ENCODE data around the gene OOSP3.

The OOSP3 gene

GRCh38 chr11:59859673-59860072, 18.9 kb upstream of the OOSP3 start:
- TF ChIP-seq ZBTB7A (IDR thresholded peaks at IDR 0.05; ENCODE audit: low read depth), result no peak
- TF ChIP-seq USF1 (IDR thresholded peaks at IDR 0.05), result no peak
- no peak for TF ChIP-seq TEAD4 (IDR thresholded peaks at IDR 0.05)
- TF ChIP-seq CEBPB (IDR thresholded peaks at IDR 0.05), result no peak
- no peak for TF ChIP-seq EP300 (IDR thresholded peaks at IDR 0.05; ENCODE audit: borderline replicate concordance)
- no peak for TF ChIP-seq REST (IDR thresholded peaks at IDR 0.05; ENCODE audit: low read depth)
- TF ChIP-seq RAD21 (IDR thresholded peaks at IDR 0.05; ENCODE audit: low read depth), result no peak
- TF ChIP-seq TAF1 (IDR thresholded peaks at IDR 0.05; ENCODE audit: low read depth), result no peak
- TF ChIP-seq CREB1 (IDR thresholded peaks at IDR 0.05; ENCODE audit: low read depth), result no peak
- TF ChIP-seq MAX (IDR thresholded peaks at IDR 0.05), result no peak
- TF ChIP-seq NFIC (IDR thresholded peaks at IDR 0.05), result no peak
- TF ChIP-seq FOXM1 (IDR thresholded peaks at IDR 0.05; ENCODE audit: borderline replicate concordance, low read depth), result no peak
- TF ChIP-seq TCF12 (IDR thresholded peaks at IDR 0.05; ENCODE audit: low read depth), result no peak
- TF ChIP-seq YY1 (IDR thresholded peaks at IDR 0.05; ENCODE audit: low read depth), result no peak
- no peak for TF ChIP-seq EGR1 (IDR thresholded peaks at IDR 0.05)

- no peak for TF ChIP-seq TCF12 (IDR thresholded peaks at IDR 0.05; ENCODE audit: low read depth)
- TF ChIP-seq RAD21 (IDR thresholded peaks at IDR 0.05; ENCODE audit: low read depth), result no peak
- no peak for TF ChIP-seq YY1 (IDR thresholded peaks at IDR 0.05; ENCODE audit: low read depth)
- no peak for TF ChIP-seq EGR1 (IDR thresholded peaks at IDR 0.05)
- no peak for TF ChIP-seq TAF1 (IDR thresholded peaks at IDR 0.05; ENCODE audit: low read depth)
- no peak for TF ChIP-seq USF1 (IDR thresholded peaks at IDR 0.05)
- TF ChIP-seq REST (IDR thresholded peaks at IDR 0.05; ENCODE audit: low read depth), result no peak
- no peak for TF ChIP-seq EP300 (IDR thresholded peaks at IDR 0.05; ENCODE audit: borderline replicate concordance)
- no peak for TF ChIP-seq MAX (IDR thresholded peaks at IDR 0.05)
- no peak for TF ChIP-seq NFIC (IDR thresholded peaks at IDR 0.05)
- TF ChIP-seq CREB1 (IDR thresholded peaks at IDR 0.05; ENCODE audit: low read depth), result no peak
- no peak for TF ChIP-seq FOXM1 (IDR thresholded peaks at IDR 0.05; ENCODE audit: borderline replicate concordance, low read depth)
- TF ChIP-seq TEAD4 (IDR thresholded peaks at IDR 0.05), result no peak
- TF ChIP-seq CEBPB (IDR thresholded peaks at IDR 0.05), result no peak
- TF ChIP-seq ZBTB7A (IDR thresholded peaks at IDR 0.05; ENCODE audit: low read depth), result no peak
Measured at GRCh38 chr11:59862252-59862651, 16.3 kb upstream of the OOSP3 start.

GRCh38 chr11:59865031-59865430, 13.6 kb upstream of the OOSP3 start:
- TF ChIP-seq MAX (IDR thresholded peaks at IDR 0.05), result no peak
- no peak for TF ChIP-seq ZBTB7A (IDR thresholded peaks at IDR 0.05; ENCODE audit: low read depth)
- no peak for TF ChIP-seq EP300 (IDR thresholded peaks at IDR 0.05; ENCODE audit: borderline replicate concordance)
- no peak for TF ChIP-seq REST (IDR thresholded peaks at IDR 0.05; ENCODE audit: low read depth)
- no peak for TF ChIP-seq TCF12 (IDR thresholded peaks at IDR 0.05; ENCODE audit: low read depth)
- no peak for TF ChIP-seq CREB1 (IDR thresholded peaks at IDR 0.05; ENCODE audit: low read depth)
- TF ChIP-seq FOXM1 (IDR thresholded peaks at IDR 0.05; ENCODE audit: borderline replicate concordance, low read depth), result no peak
- no peak for TF ChIP-seq CEBPB (IDR thresholded peaks at IDR 0.05)
- no peak for TF ChIP-seq NFIC (IDR thresholded peaks at IDR 0.05)
- TF ChIP-seq RAD21 (IDR thresholded peaks at IDR 0.05; ENCODE audit: low read depth), result no peak
- no peak for TF ChIP-seq TEAD4 (IDR thresholded peaks at IDR 0.05)
- no peak for TF ChIP-seq EGR1 (IDR thresholded peaks at IDR 0.05)
- no peak for TF ChIP-seq TAF1 (IDR thresholded peaks at IDR 0.05; ENCODE audit: low read depth)
- no peak for TF ChIP-seq YY1 (IDR thresholded peaks at IDR 0.05; ENCODE audit: low read depth)
- no peak for TF ChIP-seq USF1 (IDR thresholded peaks at IDR 0.05)
